HG02623 (cell line): ENCODE data around the gene MOGAT1.
A peak's percentile ranks its signal among the peaks of the same experiment; 100 is the strongest.

ENCODE experiments used
- ATAC-seq: cut with Tn5 transposase; IDR thresholded peaks from one replicate; pipeline ENCODE4 v1.9.1; 2021; ENCODE audit warnings: moderate library complexity; ENCODE audit not compliant: unreplicated experiment

Gene MOGAT1

DNA sequence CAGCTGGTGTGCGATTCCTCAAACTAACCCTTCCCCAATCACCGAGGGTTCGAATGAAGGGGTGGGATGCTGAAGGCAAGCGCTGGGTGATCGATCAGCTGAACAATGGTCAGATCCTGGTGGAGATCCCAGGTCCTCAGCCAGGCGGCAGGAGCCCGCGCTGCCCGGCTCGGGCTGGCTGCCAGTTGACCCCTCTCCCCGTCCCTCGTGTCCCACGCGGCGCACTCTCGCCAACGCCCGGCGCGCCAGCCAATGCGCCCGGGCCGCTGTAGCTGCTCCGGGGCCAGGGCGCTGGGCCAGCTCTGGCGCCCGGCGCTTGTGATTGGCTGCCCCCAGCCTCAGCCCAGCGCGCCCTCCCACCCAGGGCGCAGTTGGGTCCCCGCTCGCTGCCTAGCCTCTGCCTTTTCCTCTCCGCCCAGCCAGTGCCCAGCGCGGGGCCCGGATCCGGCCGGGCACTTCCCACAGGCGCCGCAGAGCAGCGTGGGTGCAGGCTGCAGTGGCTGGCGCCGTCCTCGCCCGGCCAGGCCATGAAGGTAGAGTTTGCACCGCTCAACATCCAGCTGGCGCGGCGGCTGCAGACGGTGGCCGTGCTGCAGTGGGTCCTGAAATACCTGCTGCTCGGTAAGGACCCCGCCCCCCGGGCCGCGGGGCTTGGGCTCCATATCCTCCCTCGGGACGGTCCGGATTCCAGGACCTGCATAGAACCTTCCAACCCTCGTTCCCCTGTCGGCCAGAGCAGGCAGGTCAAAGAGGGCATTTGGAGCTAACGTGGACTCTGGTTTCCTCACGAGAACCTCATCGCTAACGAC lies at the start of gene MOGAT1:
MOGAT1 (plus strand) TSS at position 400 of the 809 bp plus-strand sequence; CDS start at position 528, 128 bp downstream.
- no peak for ATAC-seq

- ATAC-seq, result no peak
Observed at GRCh38 chr2:222621893-222622292, 49.6 kb upstream of the MOGAT1 start.

GRCh38 chr2:222622910-222623309 lies 48.5 kb upstream of the MOGAT1 start:
- ATAC-seq, result no peak

DNA sequence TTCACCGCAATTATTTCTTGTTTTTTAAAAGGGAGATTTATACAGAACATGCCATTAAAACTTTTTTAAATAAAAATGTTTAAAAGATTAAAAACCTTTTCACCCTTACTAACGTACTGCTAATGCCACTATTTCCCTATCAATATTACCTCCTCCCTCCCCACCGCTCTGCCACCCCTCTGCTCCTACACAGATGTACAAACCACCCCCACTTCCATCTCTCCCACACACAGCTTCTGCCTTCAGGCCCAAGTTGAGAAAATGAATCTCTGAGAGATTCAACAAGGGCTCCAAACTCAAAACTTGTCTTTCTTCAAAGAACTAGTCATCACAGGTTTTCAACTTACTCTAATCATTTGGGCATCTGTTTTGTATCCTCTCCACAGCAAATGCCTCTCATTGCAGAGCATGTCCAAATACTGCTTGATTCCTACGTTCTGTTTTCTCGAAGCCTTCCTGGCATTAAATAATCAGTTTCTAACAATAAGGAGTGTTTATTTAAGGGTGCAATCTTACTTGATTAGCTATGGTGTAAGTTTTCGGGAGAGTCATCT lies 47.6 kb upstream of the MOGAT1 start:
- ATAC-seq, result no peak

- ATAC-seq, result no peak
Observed at GRCh38 chr2:222627764-222628163, 43.7 kb upstream of the MOGAT1 start.

GRCh38 chr2:222635295-222635694 lies 36.2 kb upstream of the MOGAT1 start:
- ATAC-seq, result no peak

GRCh38 chr2:222637067-222637466 lies 34.4 kb upstream of the MOGAT1 start:
- ATAC-seq, result no peak

- ATAC-seq, result no peak
Observed at GRCh38 chr2:222641336-222641735, 30.1 kb upstream of the MOGAT1 start.

DNA sequence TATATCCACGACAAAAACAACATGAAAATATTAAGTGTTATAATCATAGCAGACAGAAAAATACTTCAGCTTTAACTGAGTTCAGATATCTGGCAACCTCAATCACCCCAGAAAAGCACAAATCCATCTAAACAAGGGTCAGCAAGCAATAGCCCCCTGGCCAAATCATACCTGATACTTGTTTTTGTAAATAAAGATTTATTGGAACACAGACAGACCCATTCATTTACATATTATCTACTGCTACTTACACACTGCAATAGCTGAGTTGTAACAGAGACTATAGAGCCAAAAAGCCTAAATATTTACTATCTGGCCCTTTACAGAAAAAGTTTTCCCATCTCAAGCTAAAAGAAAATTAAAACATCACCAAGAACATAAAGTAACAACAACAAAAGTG lies 28.3 kb upstream of the MOGAT1 start:
- no peak for ATAC-seq

GRCh38 chr2:222646008-222646407 lies 25.4 kb upstream of the MOGAT1 start:
- no peak for ATAC-seq

DNA sequence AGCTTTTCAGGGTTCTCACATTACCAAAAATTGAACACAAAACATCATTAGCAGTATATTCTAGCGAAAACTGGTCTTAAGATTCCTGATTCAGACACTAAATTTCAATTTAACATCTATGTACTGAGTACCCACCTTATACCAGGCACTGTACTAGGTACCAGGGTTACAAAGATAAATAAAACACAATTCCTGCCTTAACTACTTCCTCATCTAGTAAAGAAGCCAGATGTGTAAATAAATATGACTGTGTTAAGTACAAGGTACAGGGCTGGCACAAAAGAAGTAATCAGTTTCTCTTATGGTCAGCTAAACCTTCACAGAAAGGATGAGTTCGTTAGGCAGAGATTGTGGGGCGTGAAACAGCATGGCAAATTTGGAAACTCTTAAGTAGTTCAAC lies 21.7 kb upstream of the MOGAT1 start:
- no peak for ATAC-seq

DNA sequence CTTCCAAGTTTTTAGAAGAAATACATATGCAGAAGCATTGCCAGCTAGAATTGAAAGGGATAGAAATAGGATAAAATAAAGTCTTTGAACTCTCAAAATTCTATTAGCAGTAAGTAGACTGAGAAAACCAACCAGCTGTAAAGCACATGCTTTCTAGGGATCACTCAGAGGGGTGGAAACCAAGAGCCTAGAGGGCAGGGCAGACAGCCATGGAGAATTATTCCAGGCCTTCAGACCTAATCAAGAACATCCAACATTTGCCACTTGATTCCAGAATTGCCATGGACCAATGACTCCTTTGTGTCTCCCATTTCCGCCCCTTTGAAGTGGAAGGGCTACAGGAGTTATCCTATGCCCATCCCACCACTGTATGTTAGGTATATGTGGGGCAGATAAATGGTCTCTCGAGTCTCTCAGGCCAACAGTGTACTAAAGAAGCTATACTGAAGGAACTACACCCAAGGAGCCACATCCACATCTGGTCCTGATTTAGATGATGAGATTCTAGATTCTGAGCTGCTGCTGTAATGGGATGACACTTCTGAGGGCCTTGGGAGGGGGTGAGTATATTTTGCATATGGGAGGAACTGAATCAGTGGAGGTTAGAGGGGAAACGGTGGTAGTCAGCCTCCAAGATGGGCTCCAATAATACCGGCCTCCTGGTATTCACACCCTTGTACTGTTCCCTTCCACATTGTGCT lies 19.6 kb upstream of the MOGAT1 start:
- no peak for ATAC-seq

- ATAC-seq, result no peak
Observed at GRCh38 chr2:222652491-222653255, 18.8 kb upstream of the MOGAT1 start.

- no peak for ATAC-seq
Observed at GRCh38 chr2:222653280-222653679, 18.2 kb upstream of the MOGAT1 start.

- peak; percentile 86 for ATAC-seq
Observed at GRCh38 chr2:222655787-222656525, 15.5 kb upstream of the MOGAT1 start, which contains the start of gene FARSB. FARSB (minus strand) TSS chr2:222656092; CDS start chr2:222656073, 19 bp downstream.

- ATAC-seq, result peak; percentile 8
Observed at GRCh38 chr2:222656526-222657446, 14.7 kb upstream of the MOGAT1 start.

- ATAC-seq, result no peak
Observed at GRCh38 chr2:222663479-222663878, 8.0 kb upstream of the MOGAT1 start.

DNA sequence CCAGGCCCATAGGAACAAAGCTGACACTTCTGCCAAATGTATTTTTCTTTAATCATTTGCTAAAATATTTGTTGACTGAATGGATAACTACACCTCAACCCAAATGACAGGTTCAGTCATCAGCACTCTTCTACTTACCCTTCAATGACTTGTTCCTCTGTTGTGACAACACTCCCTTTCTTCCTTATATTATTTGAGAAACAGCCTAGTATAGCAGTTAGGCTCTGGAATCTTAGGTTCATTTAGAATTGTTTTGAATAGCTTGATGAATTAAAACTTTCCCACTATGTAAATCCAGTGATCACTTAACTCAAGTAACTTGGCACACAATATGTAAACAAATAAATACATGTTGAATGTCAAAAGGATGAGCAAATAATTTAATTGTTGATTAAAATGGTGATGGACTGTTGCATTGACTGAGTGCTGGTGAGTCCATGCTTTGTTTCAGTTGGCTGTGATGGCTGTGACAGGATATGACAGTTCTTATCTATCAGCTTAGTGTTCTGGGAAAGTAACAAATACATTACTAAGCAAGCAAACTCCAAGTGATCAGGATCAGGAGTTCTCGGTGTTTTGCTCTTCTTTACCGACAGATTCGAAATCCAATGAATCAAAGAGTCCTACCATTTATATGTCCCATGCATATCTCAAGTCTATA lies 2.8 kb upstream of the MOGAT1 start:
- no peak for ATAC-seq

- no peak for ATAC-seq
Observed at GRCh38 chr2:222669353-222669752, 2.1 kb upstream of the MOGAT1 start.
